ENCODE data around the gene RASGRF1.
"Not testable (repeated sequence)": the region's sequence is repeated elsewhere in the genome, so short reads cannot be mapped to it uniquely, and the experiment has no call there.

RASGRF1 gene

DNA sequence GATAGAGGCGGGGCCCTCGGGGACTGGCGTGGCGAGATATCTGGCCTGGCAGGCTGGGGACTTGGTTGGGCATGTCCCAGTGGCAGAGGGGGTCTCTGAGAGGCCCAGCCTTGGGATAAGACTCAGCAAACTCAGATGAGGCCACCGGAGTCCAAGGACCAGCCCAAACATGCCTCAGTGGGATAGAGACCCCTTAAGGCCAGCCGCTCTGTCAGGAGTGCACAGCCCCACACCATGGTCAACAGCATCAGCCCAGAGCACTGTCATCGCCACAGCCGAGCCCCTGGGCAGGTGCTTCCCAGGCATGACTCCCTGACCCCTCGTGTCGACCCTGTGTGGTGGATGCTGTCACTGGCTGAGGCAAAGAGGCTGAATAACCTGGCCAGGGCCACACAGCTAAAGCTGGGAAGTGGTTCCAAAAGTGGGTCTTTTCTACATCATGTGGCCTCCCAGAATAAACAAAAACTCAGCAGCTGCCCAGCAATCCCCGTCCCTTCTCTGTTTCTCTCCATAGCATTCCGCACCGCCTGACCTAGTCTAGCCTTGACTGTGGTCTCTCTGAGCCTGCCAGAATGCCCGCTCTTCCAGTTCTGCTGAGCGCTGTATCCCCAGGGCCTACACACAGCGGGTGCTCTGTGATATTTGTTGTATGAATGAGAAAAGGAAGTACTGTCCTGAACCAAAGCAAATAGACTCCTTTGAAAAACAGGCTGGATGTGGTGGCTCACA, 160.9 kb downstream of the RASGRF1 start:
- DNase-seq = no peak

DNA sequence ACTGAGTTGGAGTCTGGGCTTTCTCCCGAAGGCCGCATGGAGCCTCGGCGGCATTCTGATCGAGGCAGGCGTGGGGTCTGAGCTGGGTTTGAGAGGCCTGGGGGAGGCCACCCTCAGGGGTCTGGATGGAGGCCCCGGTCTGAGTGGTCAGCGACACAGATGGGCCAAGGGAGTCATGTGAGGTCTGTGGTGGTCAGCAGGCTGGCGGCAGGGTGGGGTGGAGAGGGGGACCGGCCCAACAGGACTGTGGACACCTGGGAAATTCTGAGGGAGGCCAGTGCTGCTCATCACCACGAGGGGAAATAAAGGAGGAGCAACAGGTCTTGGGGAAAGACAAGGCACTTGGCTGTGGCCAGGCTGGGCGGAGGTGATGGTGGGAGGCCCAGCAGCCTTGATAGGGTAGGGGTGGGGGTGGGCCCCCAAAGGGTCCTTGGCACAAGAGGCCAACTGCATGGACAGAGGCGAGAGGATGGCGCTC, 161.9 kb downstream of the RASGRF1 start:
- no peak for DNase-seq

DNA sequence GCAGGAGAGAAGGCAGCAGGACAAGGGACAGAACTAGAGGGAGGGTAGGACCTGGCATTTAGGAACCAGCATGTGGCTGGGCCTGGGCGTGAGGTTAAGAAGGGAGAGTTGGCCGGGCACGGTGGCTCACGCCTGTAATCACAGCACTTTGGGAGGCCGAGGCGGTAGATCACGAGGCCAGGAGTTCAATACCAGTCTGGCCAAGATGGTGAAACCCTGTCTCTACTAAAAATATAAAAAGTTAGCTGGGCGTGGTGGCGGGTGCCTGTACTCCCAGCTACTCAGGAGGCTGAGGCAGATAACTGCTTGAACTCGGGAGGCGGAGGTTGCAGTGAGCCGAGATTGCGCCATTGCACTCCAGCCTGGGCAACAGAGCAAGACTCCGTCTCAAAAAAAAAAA, 162.4 kb downstream of the RASGRF1 start:
- DNase-seq = not testable (repeated sequence)

DNA sequence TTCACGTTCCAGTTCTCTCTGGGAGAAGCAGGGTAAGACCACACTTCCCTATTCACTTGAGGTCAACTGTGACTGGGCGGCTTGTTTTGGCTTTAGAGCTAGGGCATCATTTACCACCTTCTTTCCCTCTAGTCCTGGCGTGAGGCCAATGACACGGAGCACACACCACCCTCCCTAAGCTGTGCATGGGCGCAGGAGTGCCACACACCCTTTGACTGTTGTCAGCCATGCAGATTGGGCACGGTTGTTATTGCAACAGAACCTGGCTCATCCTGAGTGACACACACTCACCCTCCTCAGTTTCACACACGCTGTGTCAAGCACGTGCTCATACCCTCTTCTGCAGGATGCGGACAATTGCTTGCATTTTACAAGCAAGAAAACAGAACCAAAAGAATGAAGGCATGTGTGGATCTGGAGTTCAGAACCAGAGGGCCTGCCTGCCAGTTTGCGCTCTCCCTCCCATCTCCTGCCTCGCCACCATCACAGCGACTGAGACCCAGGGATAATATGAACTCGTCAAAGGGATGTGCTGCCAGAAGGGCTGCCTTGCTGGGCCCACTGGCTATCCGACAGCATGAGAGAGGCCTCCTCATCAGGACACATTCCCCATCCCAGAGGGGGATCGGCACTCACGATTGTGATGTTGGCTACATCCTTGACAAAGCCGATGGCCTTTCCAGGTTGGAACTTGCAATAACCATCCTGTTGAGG, 163.3 kb downstream of the RASGRF1 start:
- peak; percentile 81 for DNase-seq

DNA sequence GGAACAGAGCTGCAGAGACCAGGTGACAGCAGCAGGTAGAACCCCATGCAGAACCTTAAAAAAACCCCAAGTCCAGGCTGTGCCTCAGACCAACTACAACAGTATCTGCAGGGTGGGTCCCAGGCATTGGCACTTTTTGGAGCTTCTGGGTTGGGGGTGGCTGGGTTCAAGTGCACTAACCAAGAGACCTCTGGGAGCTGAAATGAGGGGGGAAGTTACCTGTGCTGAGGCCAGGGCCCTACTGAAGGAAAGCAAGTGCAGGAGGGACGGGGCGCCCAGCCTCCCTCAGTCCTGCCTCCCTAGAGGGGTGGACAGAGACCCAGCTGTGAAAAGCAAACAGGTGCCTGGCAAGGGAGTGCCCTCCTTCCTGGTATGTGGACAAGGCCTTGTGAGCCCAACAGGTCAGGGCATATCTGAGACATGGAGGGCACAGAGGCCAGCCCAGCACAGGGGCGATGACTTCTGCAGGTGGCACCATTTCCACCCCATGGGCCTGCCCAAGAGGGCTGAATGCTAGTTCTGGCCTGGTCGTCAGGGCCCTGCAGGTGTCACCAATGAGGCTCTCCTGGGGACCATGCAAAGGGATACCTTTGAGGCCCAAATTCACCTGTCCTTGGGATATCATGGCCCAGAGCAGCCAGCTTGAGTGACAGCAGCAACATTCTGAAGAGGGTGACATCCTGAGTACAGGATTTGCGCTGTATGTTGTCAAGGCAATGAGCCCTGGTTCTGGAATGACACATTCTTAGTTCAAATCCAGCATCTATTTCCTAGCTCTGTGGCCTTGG, 164.4 kb downstream of the RASGRF1 start:
- DNase-seq = no peak

DNA sequence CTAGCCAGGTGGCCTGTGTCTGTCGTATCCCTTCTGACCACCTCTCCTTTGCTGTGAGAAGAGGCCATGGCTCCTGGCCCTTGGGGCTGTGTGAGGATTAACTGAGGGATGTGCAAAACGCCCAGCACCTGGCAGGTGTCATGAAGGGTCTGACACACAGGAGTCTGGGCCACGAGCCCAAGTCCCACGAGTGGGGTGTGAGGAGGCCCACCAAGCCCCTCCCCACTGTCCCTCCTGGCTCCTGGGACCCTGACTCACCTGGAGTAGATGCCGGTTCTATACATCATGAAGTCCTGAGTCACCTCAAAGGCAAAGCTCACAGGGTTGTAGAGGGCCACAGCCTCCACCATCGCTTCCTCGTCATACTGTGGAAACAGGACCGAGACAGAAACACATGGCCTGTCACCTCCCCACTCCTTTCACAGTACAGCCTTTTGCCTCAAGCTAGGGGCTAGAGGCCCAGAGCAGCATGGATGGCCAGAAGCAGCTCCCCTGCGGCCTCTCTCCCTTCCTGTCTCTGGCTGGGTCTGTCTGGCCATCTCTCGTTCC, 165.4 kb downstream of the RASGRF1 start:
- DNase-seq = no peak

DNA sequence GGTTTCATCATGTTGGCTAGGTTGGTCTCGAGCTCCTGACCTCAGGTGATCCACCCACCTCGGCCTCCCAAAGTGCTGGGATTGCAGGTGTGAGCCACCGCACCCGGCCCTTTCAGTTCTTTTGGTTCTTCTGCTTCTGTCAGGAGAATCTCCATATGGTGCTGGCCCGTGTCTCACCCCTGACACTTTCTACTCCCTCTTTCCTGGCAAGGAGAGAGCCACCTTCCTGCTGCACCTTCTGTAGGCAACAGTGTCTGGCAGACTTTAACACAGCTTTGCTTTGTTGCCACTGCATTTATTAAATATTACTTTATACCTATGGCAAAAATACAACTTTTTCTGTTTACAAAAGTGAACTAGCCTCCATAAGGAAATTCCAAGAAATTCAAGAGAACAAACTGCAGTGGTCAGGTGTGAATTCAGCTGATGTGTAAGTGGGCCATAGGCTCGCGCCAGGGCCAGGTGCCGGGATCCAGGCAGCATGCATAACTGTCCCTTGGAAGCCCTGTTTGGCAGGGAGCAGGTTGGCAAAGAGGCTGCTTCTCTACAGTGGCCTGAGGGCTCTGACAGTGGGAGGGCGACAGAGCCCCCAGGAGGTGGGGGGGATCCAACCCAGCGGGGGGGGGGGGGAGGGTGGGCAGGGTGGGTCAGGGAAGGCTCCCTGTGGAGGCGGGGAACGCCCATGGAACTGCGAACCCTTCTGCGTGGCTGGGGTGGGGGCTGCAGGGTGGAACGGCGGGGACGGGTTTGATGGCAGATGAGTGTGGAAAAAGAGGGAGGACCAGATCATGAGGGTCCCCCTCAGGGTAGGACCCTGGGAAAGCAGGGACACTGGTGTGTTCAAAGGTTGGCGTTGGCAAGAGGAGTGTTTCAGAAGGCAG, 166.9 kb downstream of the RASGRF1 start:
- DNase-seq = no peak

DNA sequence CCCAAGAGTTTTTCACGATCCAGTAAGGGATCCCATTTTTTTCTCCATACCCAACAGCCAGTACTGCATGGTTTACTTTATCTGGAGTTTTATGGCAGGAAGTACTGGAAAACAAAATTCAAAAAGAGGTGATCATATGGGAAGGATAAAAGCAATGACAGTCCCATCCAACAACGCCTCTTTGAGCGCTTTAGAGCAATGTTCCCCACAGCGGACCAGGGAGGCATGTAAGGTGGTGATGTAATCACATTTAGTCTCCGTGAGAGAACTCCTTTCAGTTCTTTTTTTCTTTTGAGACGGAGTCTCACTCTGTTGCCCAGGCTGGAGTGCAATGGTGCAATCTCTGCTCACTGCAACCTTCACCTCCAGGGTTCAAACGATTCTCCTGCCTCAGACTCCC, 167.6 kb downstream of the RASGRF1 start:
- DNase-seq = peak; percentile 54 to 60

DNA sequence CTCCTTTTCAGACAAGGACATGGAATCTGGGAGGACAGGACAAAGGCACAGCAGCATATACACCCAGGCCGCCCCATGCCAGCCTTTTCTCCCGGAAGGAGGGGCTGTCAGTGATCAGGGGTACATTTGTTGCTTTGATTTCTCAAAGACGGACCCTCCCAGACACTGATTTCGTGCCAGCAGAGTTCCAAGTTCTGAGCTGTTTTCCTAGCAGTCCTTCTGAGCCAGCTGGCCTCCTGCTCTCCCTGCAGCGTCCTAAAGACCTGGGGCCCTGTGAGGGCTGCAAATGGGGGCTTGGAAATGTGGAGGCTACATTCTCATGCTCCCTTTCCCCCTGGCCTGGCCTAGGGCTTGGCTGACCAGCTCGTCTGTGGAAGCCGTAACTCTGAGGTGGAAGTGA, 168.1 kb downstream of the RASGRF1 start:
- no peak for DNase-seq

DNA sequence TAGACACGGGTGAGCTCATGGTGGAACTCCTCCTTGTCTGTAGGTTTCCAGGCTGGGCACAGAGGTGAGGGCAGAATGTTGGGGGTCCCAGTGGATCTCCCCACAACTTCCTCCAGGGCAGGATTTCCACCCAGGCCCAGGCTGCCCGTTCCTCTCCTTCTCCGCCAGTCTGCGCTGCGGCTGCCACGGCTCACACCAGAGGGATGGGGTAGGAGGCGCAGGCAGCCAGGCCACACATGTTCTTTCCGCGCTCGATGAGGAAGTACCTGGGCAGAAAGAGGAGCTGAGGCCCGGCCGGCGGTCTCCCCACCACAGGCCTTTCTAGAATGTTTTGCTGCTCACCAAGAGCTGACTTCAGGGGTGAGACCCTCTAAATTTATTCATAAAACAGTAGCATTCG, 168.6 kb downstream of the RASGRF1 start:
- peak; percentile 11 to 26 for DNase-seq

DNA sequence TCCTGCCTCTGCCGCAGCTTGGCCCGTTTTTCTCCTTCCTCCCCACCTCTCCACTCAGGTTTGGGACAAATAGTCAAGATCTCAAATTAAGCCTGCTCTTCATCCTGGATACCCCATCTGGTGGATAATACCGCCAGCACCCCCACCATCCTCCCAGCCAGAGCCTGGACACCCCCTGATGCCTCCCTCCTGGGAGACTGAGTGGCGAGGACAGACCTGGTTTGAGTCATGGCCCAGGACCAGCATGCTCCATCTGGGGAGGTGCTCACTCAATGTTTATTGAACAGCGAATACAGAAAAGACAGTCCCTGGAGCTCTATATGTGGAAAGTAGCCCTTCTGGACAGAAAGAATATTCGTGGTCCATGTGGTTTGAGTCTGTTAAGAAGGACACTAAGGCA, 169.1 kb downstream of the RASGRF1 start:
- no peak for DNase-seq

DNA sequence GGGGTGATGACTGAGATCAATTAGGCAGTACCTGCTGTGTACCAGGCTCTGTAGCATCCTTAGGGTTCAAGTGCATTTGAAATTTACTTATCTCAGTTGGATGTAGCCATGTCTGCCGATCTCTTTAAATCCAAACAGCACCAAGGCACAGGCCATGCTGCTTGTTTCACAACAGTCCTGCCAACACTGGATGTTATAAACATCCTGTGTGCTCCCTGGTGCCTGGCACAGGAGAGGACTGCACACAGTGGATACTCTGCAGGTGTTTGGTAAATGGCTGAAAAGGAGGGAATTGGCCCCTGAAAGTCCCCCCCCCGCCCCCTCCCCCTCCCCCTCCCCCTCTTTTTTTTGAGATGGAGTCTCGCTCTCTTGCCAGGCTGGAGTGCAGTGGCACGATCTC, 172.7 kb downstream of the RASGRF1 start:
- no peak for DNase-seq

DNA sequence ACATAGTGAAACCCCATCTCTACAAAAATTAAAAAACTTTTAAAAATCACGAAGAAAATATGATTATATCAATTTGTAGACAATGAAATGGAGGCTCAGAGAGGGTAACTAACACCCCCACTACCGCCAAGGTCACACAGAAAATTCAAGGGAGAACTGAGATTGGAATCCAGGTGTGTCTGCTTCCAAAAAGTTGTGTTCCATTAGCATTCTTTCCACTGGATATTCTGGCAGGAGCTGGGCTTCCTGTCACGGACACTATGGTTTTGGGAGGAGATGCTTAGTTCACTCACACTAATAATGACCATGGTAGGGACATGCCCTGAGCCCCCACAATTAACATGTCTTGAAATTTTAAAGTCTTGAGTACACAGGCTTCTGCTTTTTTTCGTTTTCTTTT, 174.5 kb downstream of the RASGRF1 start:
- no peak for DNase-seq

DNA sequence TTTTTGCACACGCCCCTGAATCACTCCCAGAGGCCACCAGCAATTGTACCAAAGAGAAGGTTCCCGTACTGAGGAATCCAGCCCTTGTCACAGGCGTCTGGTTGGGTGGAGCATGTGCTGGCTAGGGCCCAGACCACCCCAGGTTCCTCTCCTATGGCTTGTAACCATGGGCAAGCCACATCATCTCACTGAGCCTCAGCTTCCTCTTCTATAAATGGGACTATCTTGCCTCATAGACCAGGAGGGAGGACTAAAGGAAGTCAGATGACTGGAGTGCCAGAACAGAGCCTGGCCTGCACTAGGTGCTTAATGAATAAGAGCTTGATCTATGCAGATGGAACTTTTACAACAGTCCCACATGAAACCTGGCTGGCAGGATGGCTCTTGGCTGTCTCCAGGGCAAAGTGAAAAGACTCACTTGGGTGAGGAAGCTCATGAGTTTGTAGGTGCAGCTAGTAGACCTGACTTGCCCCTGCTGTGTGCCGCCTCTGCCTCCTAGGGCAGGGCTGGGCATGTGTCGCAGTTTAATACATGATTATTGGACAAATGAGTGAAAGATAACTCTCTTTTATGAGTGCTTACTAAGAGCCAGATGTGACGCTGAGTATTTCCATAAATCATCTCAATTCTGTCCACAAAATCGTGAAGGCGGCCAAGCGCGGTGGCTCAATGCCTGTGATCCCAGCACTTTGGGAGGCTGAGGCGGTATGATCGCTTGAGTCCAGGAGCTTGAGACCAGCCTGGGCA, 175.1 kb downstream of the RASGRF1 start:
- peak; percentile 98 for DNase-seq

DNA sequence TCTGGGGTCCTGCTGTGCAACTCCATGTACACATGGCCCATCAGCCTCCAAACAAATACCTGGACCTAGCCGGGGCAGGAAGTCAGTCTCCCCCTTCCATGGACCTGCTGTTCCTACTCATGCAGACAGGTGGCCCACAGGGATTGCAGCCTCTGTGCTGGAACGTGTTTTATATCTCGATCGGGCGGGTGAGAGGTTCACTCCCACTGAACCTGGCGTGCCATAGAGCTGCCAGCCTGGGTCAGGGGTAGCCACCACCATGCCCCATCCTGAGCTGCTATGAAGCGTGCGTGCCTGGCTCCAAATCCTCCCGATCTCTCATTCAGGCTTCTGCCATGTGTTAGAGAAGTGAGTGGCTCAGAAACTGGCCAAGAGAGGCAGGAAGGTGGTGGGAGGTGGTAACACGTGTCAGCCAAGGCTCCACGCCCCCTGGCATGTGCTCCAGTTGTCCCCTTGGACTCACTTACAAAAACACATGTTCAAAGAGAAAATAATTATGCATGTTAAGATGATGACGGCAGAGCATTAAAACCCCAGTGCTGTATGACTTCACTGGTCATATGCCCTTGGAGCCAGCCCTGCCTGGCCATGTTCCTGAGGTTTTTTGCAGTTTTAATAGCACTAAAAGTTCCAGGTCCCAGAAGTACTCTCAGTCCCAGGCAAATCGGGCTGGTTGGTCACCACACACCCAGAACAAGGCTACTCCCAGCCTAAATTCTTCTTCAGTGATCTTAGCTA, 176.4 kb downstream of the RASGRF1 start:
- peak; percentile 62 to 72 for DNase-seq

DNA sequence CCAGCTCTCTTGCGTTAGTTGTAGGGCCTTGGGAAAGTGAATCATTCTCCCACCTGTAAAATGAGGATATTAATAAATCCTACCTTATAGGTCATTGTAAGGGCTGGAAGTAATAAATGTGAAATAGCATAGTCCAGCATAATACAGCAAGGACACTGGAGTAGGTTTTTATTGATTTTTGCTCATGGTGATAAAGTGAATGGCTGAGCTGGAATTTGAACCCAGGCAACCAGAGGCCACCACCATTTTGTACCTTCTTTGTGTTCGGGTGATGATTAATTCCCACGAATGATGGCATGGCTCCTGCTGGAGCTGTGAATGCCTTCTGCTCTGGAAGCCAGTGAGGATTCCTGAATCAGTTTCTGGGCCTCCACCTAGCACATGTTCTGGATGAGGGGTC, 177.6 kb downstream of the RASGRF1 start:
- DNase-seq = no peak

DNA sequence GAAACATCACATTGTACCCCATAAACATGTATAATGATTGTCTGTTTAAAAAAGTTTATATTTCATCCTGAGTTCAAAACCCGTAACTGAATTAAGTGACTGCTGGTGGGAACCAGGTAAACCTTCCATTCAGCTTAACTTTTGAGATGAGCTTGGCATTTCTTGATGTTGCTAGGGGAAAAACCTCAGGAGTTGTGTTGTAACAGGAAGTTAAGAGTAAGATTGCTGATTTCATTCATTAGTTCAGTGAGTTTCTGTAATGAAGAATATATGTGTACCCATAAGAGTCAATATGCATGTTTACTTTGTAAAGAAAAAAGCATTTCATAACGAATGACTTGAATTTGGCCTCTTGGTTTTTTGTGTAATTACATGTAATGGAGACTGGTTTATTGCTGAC, 178.3 kb downstream of the RASGRF1 start:
- DNase-seq = peak in 1 of 2 donors; percentile 10

DNA sequence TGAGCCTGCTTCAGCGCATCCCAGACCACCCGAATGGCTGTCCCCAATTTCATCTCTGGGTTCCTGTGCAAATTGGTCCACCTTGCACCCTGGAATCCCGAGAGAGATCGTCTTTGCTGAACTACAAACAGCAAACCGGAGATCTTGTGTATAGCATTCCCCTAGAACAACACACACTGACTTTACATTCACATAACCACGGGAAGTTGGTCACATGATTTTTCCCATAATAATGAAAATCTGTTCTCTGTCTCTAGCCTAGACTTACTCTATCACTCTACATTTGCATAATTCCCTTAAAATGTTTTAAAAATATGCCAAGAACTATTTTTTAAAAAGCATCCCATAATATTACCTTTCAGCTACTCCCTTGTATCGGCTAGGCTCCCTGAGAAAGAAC, 180.3 kb downstream of the RASGRF1 start:
- DNase-seq = no peak
